IMR-90 (cell line): ENCODE measurements around the gene GIPC3. TPM values are rescaled to one million over a fixed set of nuclear protein-coding genes. Genes with fewer than 3 reads are reported as not detected.

Experiments used
- ATAC-seq: fragments of 200-7000 bp; cut with Tn5 transposase; 2 replicates; pipeline ENCODE4 v1.9.1; 2020; ENCODE audit warnings: low read depth, mild to moderate bottlenecking, moderate library complexity
- BruUV-seq: library from RNA; stranded (reverse); fragments of 400-500 nt; replicated peaks from 2 replicates; lab custom pipeline; 2021; lab: Mats Ljungman, UMichigan
- CTCF ChIA-PET: fragments of 300-600 bp; formaldehyde crosslinking; extraction: SDS; loops from one replicate; lab custom pipeline; 2021; ENCODE audit warnings: antibody characterized with exemption; lab: Yijun Ruan, JAX
- POLR2A ChIA-PET: fragments of 300-600 bp; sonication (Branson Sonifier 250); formaldehyde crosslinking; loops from one replicate; lab custom pipeline; 2022; ENCODE audit warnings: antibody characterized with exemption; ENCODE audit not compliant: unreplicated experiment; lab: Charles Lee
- DNase-seq: peaks from one replicate; pipeline ENCODE4 v3.0.0; 2013
- H2AFZ ChIP-seq: replicated peaks from 2 replicates; pipeline ENCODE3; 2013; ENCODE audit warnings: low read length, mild to moderate bottlenecking; ENCODE audit not compliant: poor library complexity
- H2AK5ac ChIP-seq: 2 replicates; pipeline ENCODE4 v1.6.1; 2013; ENCODE audit warnings: low read depth, low read length, inconsistent platforms
- H2AK9ac ChIP-seq: replicated peaks from 2 replicates; pipeline ENCODE3; 2013; ENCODE audit warnings: mild to moderate bottlenecking, low read depth, low read length, moderate library complexity; ENCODE audit not compliant: poor library complexity
- H2BK120ac ChIP-seq: 2 replicates; pipeline ENCODE4 v1.6.1; 2013; ENCODE audit warnings: low read depth, low read length, inconsistent platforms
- H2BK15ac ChIP-seq: 3 replicates; pipeline ENCODE4 v1.6.1; 2013; ENCODE audit warnings: low read depth, low read length, inconsistent platforms
- H2BK20ac ChIP-seq: 2 replicates; pipeline ENCODE4 v1.6.1; 2013; ENCODE audit warnings: low read depth, mild to moderate bottlenecking, inconsistent platforms, low read length, moderate library complexity
- H2BK5ac ChIP-seq: 2 replicates; pipeline ENCODE4 v1.6.1; 2013; ENCODE audit warnings: mild to moderate bottlenecking, low read depth, low read length, inconsistent platforms; ENCODE audit not compliant: poor library complexity, severe bottlenecking
- H3K14ac ChIP-seq: replicated peaks from 2 replicates; pipeline ENCODE4 v1.6.1; 2013; ENCODE audit warnings: low read depth, low read length, inconsistent platforms
- H3K18ac ChIP-seq: 2 replicates; pipeline ENCODE4 v1.6.1; 2013; ENCODE audit warnings: low read depth, low read length, control low read depth
- H3K23ac ChIP-seq: 2 replicates; pipeline ENCODE4 v1.6.1; 2013; ENCODE audit warnings: low read depth, low read length, inconsistent platforms
- H3K27ac ChIP-seq: 2 replicates; pipeline ENCODE4 v1.5.1; 2013; ENCODE audit warnings: mild to moderate bottlenecking, control low read depth, low read length; ENCODE audit not compliant: insufficient read depth
- H3K27me3 ChIP-seq: 2 replicates; pipeline ENCODE4 v1.6.1; 2013; ENCODE audit warnings: low read length; ENCODE audit not compliant: control insufficient read depth, insufficient read depth
- H3K36me3 ChIP-seq: 2 replicates; pipeline ENCODE4 v1.6.1; 2013; ENCODE audit warnings: low read length, mixed read lengths; ENCODE audit not compliant: control insufficient read depth, insufficient read depth
- H3K4ac ChIP-seq: 2 replicates; pipeline ENCODE4 v1.6.1; 2013; ENCODE audit warnings: low read depth, low read length, inconsistent platforms
- H3K4me1 ChIP-seq: 2 replicates; pipeline ENCODE4 v1.6.1; 2013; ENCODE audit warnings: low read length, mixed read lengths; ENCODE audit not compliant: control insufficient read depth, insufficient read depth
- H3K4me2 ChIP-seq: 2 replicates; pipeline ENCODE4 v1.6.1; 2013; ENCODE audit warnings: low read depth, mild to moderate bottlenecking, control low read depth, low read length, moderate library complexity
- H3K4me3 ChIP-seq: 2 replicates; pipeline ENCODE4 v1.5.1; 2013; ENCODE audit warnings: low read depth, mild to moderate bottlenecking, control low read depth, low read length, moderate library complexity; ENCODE audit not compliant: insufficient read depth
- H3K56ac ChIP-seq: 2 replicates; pipeline ENCODE4 v1.6.1; 2013; ENCODE audit warnings: low read length, inconsistent platforms; ENCODE audit not compliant: insufficient read depth; ENCODE audit errors: extremely low read depth
- H3K79me1 ChIP-seq, 2 experiments: 2 replicates each; pipeline ENCODE4 v1.6.1; 2013; ENCODE audit warnings: low read length in 2 of 2, inconsistent platforms in 1 of 2, low read depth in 1 of 2
- H3K9ac ChIP-seq: 2 replicates; pipeline ENCODE4 v1.6.1; 2013; ENCODE audit warnings: low read depth, low read length, control low read depth
- H3K9me1 ChIP-seq: 2 replicates; pipeline ENCODE4 v1.6.1; 2013; ENCODE audit warnings: low read length, inconsistent platforms; ENCODE audit not compliant: insufficient read depth
- H3K9me3 ChIP-seq: 2 replicates; pipeline ENCODE4 v1.6.1; 2013; ENCODE audit warnings: low read length; ENCODE audit not compliant: control insufficient read depth, insufficient read depth
- H4K20me1 ChIP-seq: 2 replicates; pipeline ENCODE4 v1.6.1; 2013; ENCODE audit warnings: low read length, inconsistent platforms; ENCODE audit not compliant: insufficient read depth
- H4K5ac ChIP-seq: 2 replicates; pipeline ENCODE4 v1.6.1; 2013; ENCODE audit warnings: mild to moderate bottlenecking, low read depth, low read length, control low read depth
- H4K8ac ChIP-seq, 2 experiments: 2 replicates each; pipeline ENCODE4 v1.6.1; 2013; ENCODE audit warnings: low read depth in 2 of 2, low read length in 2 of 2, control low read depth in 1 of 2, inconsistent platforms in 1 of 2
- H4K91ac ChIP-seq: 2 replicates; pipeline ENCODE4 v1.6.1; 2013; ENCODE audit warnings: low read depth, low read length, inconsistent platforms; ENCODE audit not compliant: insufficient read depth
- BHLHE40 ChIP-seq: fragments of 150-350 bp; IDR thresholded peaks from 2 replicates; pipeline ENCODE4 v1.6.1; 2016; ENCODE audit warnings: mild to moderate bottlenecking, low read depth, low read length
- CHD1 ChIP-seq: IDR thresholded peaks from 2 replicates; pipeline ENCODE4 v1.6.1; 2012; ENCODE audit warnings: low read depth, low read length, improper control_type of control experiment
- MAZ ChIP-seq: IDR thresholded peaks from 2 replicates; pipeline ENCODE4 v1.6.1; 2012; ENCODE audit warnings: low read depth, mild to moderate bottlenecking, low read length, improper control_type of control experiment, moderate library complexity, borderline replicate concordance
- MXI1 ChIP-seq: IDR thresholded peaks from 2 replicates; pipeline ENCODE4 v1.6.1; 2012; ENCODE audit warnings: low read depth, mild to moderate bottlenecking, low read length, moderate library complexity, borderline replicate concordance
- POLR2A ChIP-seq: IDR thresholded peaks from 2 replicates; pipeline ENCODE4 v1.6.1; 2012; ENCODE audit warnings: mild to moderate bottlenecking, low read depth, low read length
- RFX5 ChIP-seq: IDR thresholded peaks from 2 replicates; pipeline ENCODE4 v1.8.0; 2012; ENCODE audit warnings: low read depth, mild to moderate bottlenecking, low read length, moderate library complexity
- SMC3 ChIP-seq: fragments of 150-350 bp; IDR thresholded peaks from 2 replicates; pipeline ENCODE4 v1.6.1; 2016; ENCODE audit warnings: low read depth, mild to moderate bottlenecking, antibody characterized with exemption, low read length, moderate library complexity
- whole genome bisulfite sequencing, 2 experiments: methylation state at CpG; one replicate each; pipeline versions ENCODE4 v1.1.5 to v1.1.7; 2013; ENCODE audit warnings: missing lambda C conversion rate in 2 of 2; ENCODE audit not compliant: insufficient read length in 1 of 2; ENCODE audit errors: extremely low coverage in 2 of 2; 5-methylcytosine and 5-hydroxymethylcytosine counted together
- dilution Hi-C: fragments of 300-500 bp; cut with HindIII; formaldehyde crosslinking; loops from one replicate; pipeline ENCODE4 v1.14.3; 2018; ENCODE audit warnings: low sequenced_read_pairs; ENCODE audit not compliant: unreplicated experiment
- in situ Hi-C: fragments of 300-500 bp; cut with MboI; formaldehyde crosslinking; loops from 3 replicates; pipeline ENCODE4 v1.14.3; 2019; ENCODE audit warnings: low sequenced_read_pairs, inconsistent platforms, mixed read lengths
- intact Hi-C: fragments of 100-400 bp; cut with micrococcal nuclease; formaldehyde crosslinking; loops from 2 replicates; pipeline ENCODE4 v1.10.0; 2022
- polyA plus RNA-seq, 3 experiments: library from polyadenylated mRNA; depleted of rRNA; stranded (reverse); fragments of >200 nt; gene quantifications; 2 replicates each; pipeline ENCODE4 v1.2.3, GENCODE V29; 2012; ENCODE audit warnings: low replicate concordance in 1 of 3
- total RNA-seq: library from RNA; depleted of rRNA; stranded (reverse); fragments of >200 nt; gene quantifications from 2 replicates; pipeline ENCODE4 v1.2.3, GENCODE V29; 2012

Gene GIPC3
- total and polyA plus RNA-seq, 2 of the 4 experiments (the other 2 are of a cell fraction), result under 0.01 to 0.36 TPM

DNA sequence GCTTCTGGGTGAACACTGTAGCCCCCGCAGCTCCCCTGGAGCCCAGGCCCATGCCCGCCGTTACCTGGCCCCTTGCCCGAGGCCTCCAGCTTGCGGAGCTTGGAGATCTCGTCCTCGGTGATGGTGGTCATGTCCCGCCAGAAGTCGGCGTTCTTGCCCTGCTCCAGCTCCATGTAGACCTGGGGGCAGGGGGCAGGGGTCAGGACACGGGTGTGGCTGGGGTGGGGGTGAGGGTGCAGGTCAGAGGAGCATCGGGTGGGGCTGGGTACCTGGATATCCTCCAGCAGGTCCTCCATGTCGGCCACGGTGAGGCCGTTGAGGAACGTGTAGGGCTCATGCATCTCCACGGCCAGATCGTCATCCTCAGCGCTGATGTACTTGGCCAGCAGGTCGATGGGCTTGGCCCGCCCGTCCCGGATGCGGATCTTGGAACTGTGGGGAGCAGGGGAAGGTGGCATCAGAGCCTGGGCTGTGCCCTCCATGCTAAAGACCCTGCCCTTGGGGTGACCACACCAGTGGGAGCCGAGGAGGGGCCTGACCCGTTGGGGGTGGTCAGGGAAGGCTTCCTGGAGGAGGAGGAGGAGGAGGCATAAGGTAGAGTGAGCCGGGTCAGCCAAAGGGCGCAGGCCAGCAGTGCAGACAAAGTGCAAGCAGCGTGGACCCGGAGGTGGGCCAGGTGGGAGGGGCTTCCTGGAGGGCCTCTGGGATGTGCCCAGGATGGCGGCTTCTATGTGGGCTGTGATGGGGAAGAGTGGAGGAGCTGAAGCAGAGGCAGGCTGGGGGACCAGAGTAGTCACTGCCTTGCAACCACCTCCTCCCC, 33.7 kb downstream of the GIPC3 start:
- no peak overlapping the region for H2AK5ac ChIP-seq
- H3K23ac ChIP-seq, result no peak overlapping the region
- H3K14ac ChIP-seq, result no peak overlapping the region
- H3K4ac ChIP-seq, result no peak overlapping the region
- no peak overlapping the region for H2BK120ac ChIP-seq
- BruUV-seq, result no TSS peak
- H3K56ac ChIP-seq, result no peak overlapping the region
- H2BK15ac ChIP-seq, result no peak overlapping the region
- no peaks in the 10 kb centered on the region for H3K9me1 ChIP-seq
- H3K79me1 ChIP-seq, result peaks cover 3 to 17% of the 10 kb centered on the region in 2 experiments; a peak in 1 of 4 replicates
- H3K4me2 ChIP-seq, result no peak overlapping the region
- H3K18ac ChIP-seq, result no peak overlapping the region
- H2AK9ac ChIP-seq, result peak overlapping the region; percentile 60
- no peak for ATAC-seq
- peaks cover 28% of the 10 kb centered on the region for H3K36me3 ChIP-seq
- in situ Hi-C loops, result loop anchor here (25.0 kb wide), 1 partner anchor 307 kb away; no protein-coding TSS in a partner anchor
- H3K9me3 ChIP-seq, result no peaks in the 10 kb centered on the region
- 95% methylated on average over 23 of the region's 31 CpGs; no CpG with 5 or more reads in 1 of the 2 experiments for WGBS, 2 experiments
- H4K5ac ChIP-seq, result no peak overlapping the region
- no peak overlapping the region for H4K8ac ChIP-seq
- no peak overlapping the region for H2BK20ac ChIP-seq
- H3K4me1 ChIP-seq, result peaks cover 3% of the 10 kb centered on the region; the same call in 1 of the 2 replicates
- TF ChIP-seq MXI1 (no peak), MAZ (no peak), BHLHE40 (no peak), RFX5 (no peak), POLR2A (no peak), SMC3 (no peak), CHD1 (no peak)
- H3K27me3 ChIP-seq, result no peaks in the 10 kb centered on the region
- intact Hi-C loops, result loop anchor here (1.0 to 10.0 kb wide), 2 partner anchors 74 to 294 kb away; no protein-coding TSS in a partner anchor
- dilution Hi-C loops, result no loop called here
- no peak overlapping the region for H2BK5ac ChIP-seq
- H3K4me3 ChIP-seq, result no peak overlapping the region
- POLR2A ChIA-PET, result no interaction called here
- H4K91ac ChIP-seq, result no peak overlapping the region
- CTCF ChIA-PET, result no interaction called here
- DNase-seq, result no peak
- no peak overlapping the region for H2AFZ ChIP-seq
- H4K20me1 ChIP-seq, result peaks cover 7% of the 10 kb centered on the region; the same call in 1 of the 2 replicates
- no peak overlapping the region for H3K9ac ChIP-seq
- H3K27ac ChIP-seq, result no peak overlapping the region
